Fibroblast of skin of abdomen (primary cell): ENCODE data around the gene TRABD2B.

Experiments
- DNase-seq: peaks from one replicate; pipeline ENCODE4 v3.0.0-alpha.2; 2013

The TRABD2B gene

GRCh38 chr1:47992720-47993415 lies 4.3 kb downstream of the TRABD2B start:
- peak; percentile 31 for DNase-seq

- peak; percentile 31 for DNase-seq
Measured at GRCh38 chr1:47991673-47992072, 5.5 kb downstream of the TRABD2B start.

GRCh38 chr1:47991187-47991586 lies 6.0 kb downstream of the TRABD2B start:
- peak; percentile 82 for DNase-seq

GRCh38 chr1:47990286-47990685 lies 6.9 kb downstream of the TRABD2B start:
- no peak for DNase-seq

GRCh38 chr1:47987601-47988000 lies 9.6 kb downstream of the TRABD2B start:
- no peak for DNase-seq

GRCh38 chr1:47986761-47987200 lies 10.4 kb downstream of the TRABD2B start:
- DNase-seq = peak; percentile 23

- DNase-seq = no peak
Measured at GRCh38 chr1:47985018-47985417, 12.2 kb downstream of the TRABD2B start.

- no peak for DNase-seq
Measured at GRCh38 chr1:47984175-47984789, 12.9 kb downstream of the TRABD2B start.

GRCh38 chr1:47983691-47984090 lies 13.5 kb downstream of the TRABD2B start:
- DNase-seq = no peak

- no peak for DNase-seq
Measured at GRCh38 chr1:47981667-47982350, 15.4 kb downstream of the TRABD2B start.

- no peak for DNase-seq
Measured at GRCh38 chr1:47980501-47980900, 16.7 kb downstream of the TRABD2B start.

- DNase-seq = no peak
Measured at GRCh38 chr1:47979724-47980123, 17.5 kb downstream of the TRABD2B start.

- DNase-seq = no peak
Measured at GRCh38 chr1:47978486-47978885, 18.7 kb downstream of the TRABD2B start.

- no peak for DNase-seq
Measured at GRCh38 chr1:47976728-47977127, 20.5 kb downstream of the TRABD2B start.

GRCh38 chr1:47976267-47976666 lies 20.9 kb downstream of the TRABD2B start:
- DNase-seq = no peak

GRCh38 chr1:47975302-47975921 lies 21.8 kb downstream of the TRABD2B start:
- DNase-seq = no peak

GRCh38 chr1:47972864-47973432 lies 24.2 kb downstream of the TRABD2B start:
- DNase-seq = no peak

GRCh38 chr1:47971385-47972160 lies 25.6 kb downstream of the TRABD2B start:
- DNase-seq = no peak

- DNase-seq = no peak
Measured at GRCh38 chr1:47970882-47971281, 26.3 kb downstream of the TRABD2B start.

- DNase-seq = no peak
Measured at GRCh38 chr1:47969478-47969877, 27.7 kb downstream of the TRABD2B start.

- DNase-seq = no peak
Measured at GRCh38 chr1:47968556-47968888, 28.7 kb downstream of the TRABD2B start.

- DNase-seq = no peak
Measured at GRCh38 chr1:47967864-47968555, 29.2 kb downstream of the TRABD2B start.
